Activated T-cell treated with anti-CD3 and anti-CD28 coated beads, Interleukin-2, amount 50 U/mL, for 1 hour (primary cell): ENCODE results near the gene TAF4.
"Not testable (repeated sequence)": the region's sequence is repeated elsewhere in the genome, so short reads cannot be mapped to it uniquely, and the experiment has no call there.

Experiments
- DNase-seq: peaks from one replicate; pipeline ENCODE4 v3.0.0-alpha.2; 2020

TAF4 gene

GRCh38 chr20:61998343-61999121, 67.1 kb downstream of the TAF4 start:
- DNase-seq, result no peak

GRCh38 chr20:61997891-61998290, 67.8 kb downstream of the TAF4 start:
- DNase-seq, result no peak

GRCh38 chr20:61997372-61997771, 68.3 kb downstream of the TAF4 start:
- DNase-seq, result no peak

GRCh38 chr20:61994546-61994945, 71.1 kb downstream of the TAF4 start:
- DNase-seq, result no peak

- no peak for DNase-seq
These were observed 72.6 kb downstream of the TAF4 start for GRCh38 chr20:61993058-61993457.

- no peak for DNase-seq
These were observed 74.2 kb downstream of the TAF4 start for GRCh38 chr20:61991476-61991875.

GRCh38 chr20:61990484-61990883, 75.2 kb downstream of the TAF4 start:
- no peak for DNase-seq

- no peak for DNase-seq
These were observed 75.9 kb downstream of the TAF4 start for GRCh38 chr20:61989741-61990140.

GRCh38 chr20:61988665-61989064, 77.0 kb downstream of the TAF4 start:
- DNase-seq, result no peak

- no peak for DNase-seq
These were observed 78.8 kb downstream of the TAF4 start for GRCh38 chr20:61986762-61987321.

- DNase-seq, result no peak
These were observed 80.6 kb downstream of the TAF4 start for GRCh38 chr20:61985096-61985495.

GRCh38 chr20:61984431-61984830, 81.2 kb downstream of the TAF4 start:
- not testable (repeated sequence) for DNase-seq

- no peak for DNase-seq
These were observed 81.7 kb downstream of the TAF4 start for GRCh38 chr20:61983965-61984364.

- DNase-seq, result no peak
These were observed 82.7 kb downstream of the TAF4 start for GRCh38 chr20:61982951-61983315.

- no peak for DNase-seq
These were observed 83.3 kb downstream of the TAF4 start for GRCh38 chr20:61982191-61982950.

GRCh38 chr20:61981691-61982090, 84.0 kb downstream of the TAF4 start:
- DNase-seq, result not testable (repeated sequence)

- no peak for DNase-seq
These were observed 84.8 kb downstream of the TAF4 start for GRCh38 chr20:61980647-61981583.

- DNase-seq, result no peak
These were observed 85.7 kb downstream of the TAF4 start for GRCh38 chr20:61979701-61980635.

GRCh38 chr20:61979090-61979489, 86.6 kb downstream of the TAF4 start:
- no peak for DNase-seq

GRCh38 chr20:61978491-61978890, 87.2 kb downstream of the TAF4 start:
- DNase-seq, result no peak

- no peak for DNase-seq
These were observed 88.3 kb downstream of the TAF4 start for GRCh38 chr20:61977419-61977786.
